ENCODE results near the gene NPEPL1.

NPEPL1 gene

GRCh38 chr20:58760856-58761255 lies 68.3 kb downstream of the NPEPL1 start:
- no peak for DNase-seq (ENCODE audit: low spot score)

- no peak for DNase-seq (ENCODE audit: low spot score)
These were observed 69.5 kb downstream of the NPEPL1 start for GRCh38 chr20:58762120-58762519.

- DNase-seq (ENCODE audit: low spot score): no peak
These were observed 70.5 kb downstream of the NPEPL1 start for GRCh38 chr20:58763076-58763475.

Data from iPS-NIHi11 (cell line).